HepG2 (cell line): Measurements from ENCODE around the gene LRP10. TPM values are rescaled to one million over a fixed set of nuclear protein-coding genes. Genes with fewer than 3 reads are reported as not detected.

Source experiments
- CEBPZ ChIP-seq: IDR thresholded peaks from 2 replicates; pipeline ENCODE4 v1.6.1; 2012; ENCODE audit warnings: low read length, improper control_type of control experiment
- CREB3 ChIP-seq: sonication (generic); formaldehyde crosslinking; IDR thresholded peaks from 2 replicates; pipeline ENCODE4 v1.5.0; 2020; ENCODE audit warnings: missing genetic modification reagents
- DRAP1 ChIP-seq: IDR thresholded peaks from 2 replicates; pipeline ENCODE4 v1.6.1; 2016; ENCODE audit warnings: missing genetic modification reagents, missing compliant biosample characterization
- HMGA1 ChIP-seq: sonication (generic); formaldehyde crosslinking; conservative IDR thresholded peaks from 2 replicates; pipeline ENCODE4 v1.4.0; 2020; ENCODE audit warnings: missing genetic modification reagents
- KIAA2018 ChIP-seq: sonication (generic); formaldehyde crosslinking; IDR thresholded peaks from 2 replicates; pipeline ENCODE4 v1.5.0; 2020; ENCODE audit warnings: mild to moderate bottlenecking, missing genetic modification reagents, borderline replicate concordance
- SMAD1 ChIP-seq: sonication (generic); formaldehyde crosslinking; IDR thresholded peaks from 2 replicates; pipeline ENCODE4 v1.4.0; 2020; ENCODE audit warnings: missing genetic modification reagents, low read depth, mild to moderate bottlenecking, borderline replicate concordance
- SP5 ChIP-seq: IDR thresholded peaks from 2 replicates; pipeline ENCODE4 v1.6.1; 2016; ENCODE audit warnings: low read depth, borderline replicate concordance
- TFAP4 ChIP-seq: sonication (generic); IDR thresholded peaks from 2 replicates; pipeline ENCODE4 v1.6.1; 2016; ENCODE audit warnings: low read depth, borderline replicate concordance
- XRCC5 ChIP-seq: fragments of 200-400 bp; formaldehyde crosslinking; optimal IDR thresholded peaks from 2 replicates; pipeline ENCODE3; 2017; ENCODE audit warnings: mild to moderate bottlenecking, low read length
- ZNF160 ChIP-seq: sonication (generic); formaldehyde crosslinking; IDR thresholded peaks from 2 replicates; pipeline ENCODE4 v1.8.0; 2022; ENCODE audit warnings: mild to moderate bottlenecking, inconsistent platforms, missing genetic modification reagents
- ZNF350 ChIP-seq: sonication (generic); formaldehyde crosslinking; IDR thresholded peaks from 2 replicates; pipeline ENCODE4 v1.4.0; 2020; ENCODE audit warnings: mild to moderate bottlenecking, low read depth, missing genetic modification reagents, borderline replicate concordance
- ZNF747 ChIP-seq: sonication (generic); formaldehyde crosslinking; IDR thresholded peaks from 2 replicates; pipeline ENCODE4 v1.8.1; 2023; ENCODE audit warnings: missing genetic modification reagents, mild to moderate bottlenecking, borderline replicate concordance
- polyA plus RNA-seq, 8 experiments: library from polyadenylated mRNA; depleted of rRNA in 3 of 8; stranded (reverse) in 7 of 8; unstranded in 1 of 8; fragments of >200 nt; fragmentation: Illumina TruSeq in 4 of 8; extraction: Trizol in 4 of 8; gene quantifications; 2 replicates each; pipeline versions ENCODE4 v1.2.1 to v1.2.3, GENCODE V29; 2011 to 2016; ENCODE audit warnings: low read depth in 4 of 8, missing spikeins in 1 of 8, mixed read lengths in 1 of 8; ENCODE audit not compliant: insufficient read depth in 1 of 8
- total RNA-seq, 5 experiments: library from RNA; depleted of rRNA; stranded (reverse); fragments of >200 nt; fragmentation: Illumina TruSeq; extraction: Trizol; gene quantifications; 2 replicates each; pipeline ENCODE4 v1.2.3, GENCODE V29; 2016; ENCODE audit warnings: low read depth in 1 of 5

Gene LRP10
- total and polyA plus RNA-seq, 2 of the 13 experiments (the other 11 are each of a cell fraction or from before 2014, with no cell fraction given), result 16.9 to 45.2 TPM

GRCh38 chr14:22837114-22837749 lies 34.3 kb upstream of the LRP10 start (continued):
- TF ChIP-seq ZNF350 (CRISPR knock-in tag), result 0 out of 2 replicates have a peak, but pooled peaks have one; percentile 63
- peak; percentile 84; the same call in 1 of the 2 replicates for TF ChIP-seq SMAD1 (CRISPR knock-in tag)
- TF ChIP-seq CEBPZ, result no peak
- peak; percentile 86; the same call in 1 of the 2 replicates for TF ChIP-seq ZNF747 (CRISPR knock-in tag)
- no peak; the same call in 1 of the 2 replicates for TF ChIP-seq ZNF160 (CRISPR knock-in tag)
- no peak for TF ChIP-seq CREB3 (CRISPR knock-in tag)
- no peak for TF ChIP-seq KIAA2018 (CRISPR knock-in tag)
- no peak for TF ChIP-seq SP5 (CRISPR knock-in tag)
- no peak for TF ChIP-seq HMGA1 (CRISPR knock-in tag)
- no peak for TF ChIP-seq XRCC5
- no peak for TF ChIP-seq TFAP4
- peak; percentile 48; the same call in 1 of the 2 replicates for TF ChIP-seq DRAP1 (CRISPR knock-in tag)
